GM13976 (cell line): Measurements from ENCODE around the gene OTOR.

ENCODE experiments used
- DNase-seq: peaks from one replicate; pipeline ENCODE4 v3.0.0; 2012; ENCODE audit warnings: low spot score
- in situ Hi-C: fragments of 300-500 bp; cut with MboI; formaldehyde crosslinking; loops from one replicate; pipeline ENCODE4 v1.12.0; 2022; ENCODE audit warnings: low sequenced_read_pairs, mixed read lengths, inconsistent platforms; ENCODE audit not compliant: unreplicated experiment
- TF ChIP-seq, protein P1 (sequence below): IDR thresholded peaks from 2 replicates; pipeline ENCODE4 v1.5.1; 2012; ENCODE audit warnings: borderline replicate concordance, mild to moderate bottlenecking; ENCODE audit not compliant: insufficient read depth; ENCODE audit errors: extremely low read depth, missing control alignments, control extremely low read depth

The OTOR gene

GRCh38 chr20:16714751-16715150 is 33.4 kb upstream of the OTOR start:
- no peak for DNase-seq
- TF ChIP-seq, protein P1, sequence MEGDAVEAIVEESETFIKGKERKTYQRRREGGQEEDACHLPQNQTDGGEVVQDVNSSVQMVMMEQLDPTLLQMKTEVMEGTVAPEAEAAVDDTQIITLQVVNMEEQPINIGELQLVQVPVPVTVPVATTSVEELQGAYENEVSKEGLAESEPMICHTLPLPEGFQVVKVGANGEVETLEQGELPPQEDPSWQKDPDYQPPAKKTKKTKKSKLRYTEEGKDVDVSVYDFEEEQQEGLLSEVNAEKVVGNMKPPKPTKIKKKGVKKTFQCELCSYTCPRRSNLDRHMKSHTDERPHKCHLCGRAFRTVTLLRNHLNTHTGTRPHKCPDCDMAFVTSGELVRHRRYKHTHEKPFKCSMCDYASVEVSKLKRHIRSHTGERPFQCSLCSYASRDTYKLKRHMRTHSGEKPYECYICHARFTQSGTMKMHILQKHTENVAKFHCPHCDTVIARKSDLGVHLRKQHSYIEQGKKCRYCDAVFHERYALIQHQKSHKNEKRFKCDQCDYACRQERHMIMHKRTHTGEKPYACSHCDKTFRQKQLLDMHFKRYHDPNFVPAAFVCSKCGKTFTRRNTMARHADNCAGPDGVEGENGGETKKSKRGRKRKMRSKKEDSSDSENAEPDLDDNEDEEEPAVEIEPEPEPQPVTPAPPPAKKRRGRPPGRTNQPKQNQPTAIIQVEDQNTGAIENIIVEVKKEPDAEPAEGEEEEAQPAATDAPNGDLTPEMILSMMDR: no peak
- in situ Hi-C loops: no loop called here

GRCh38 chr20:16719421-16719820 is 28.7 kb upstream of the OTOR start:
- DNase-seq: no peak
- in situ Hi-C loops: no loop called here
- TF ChIP-seq, protein P1: no peak

DNA sequence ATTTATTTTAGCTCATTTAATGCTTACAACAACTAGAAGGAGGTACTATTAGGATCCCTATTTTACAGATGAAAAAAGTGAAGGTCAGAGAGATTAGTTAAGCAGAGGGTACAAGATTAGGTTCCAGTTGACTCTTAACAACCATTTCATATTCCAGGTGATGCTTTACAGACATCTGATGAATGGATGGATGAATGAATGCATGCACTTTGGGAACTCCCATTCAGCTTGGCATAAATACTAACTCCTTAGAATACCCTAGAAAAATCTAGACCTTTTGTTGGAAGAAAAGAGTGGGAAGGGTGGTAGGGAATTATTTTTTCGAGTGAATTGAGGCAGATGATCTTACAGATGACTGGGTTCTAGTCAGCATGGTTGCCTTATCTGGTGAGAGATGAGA is 19.1 kb upstream of the OTOR start:
- in situ Hi-C loops: no loop called here
- no peak for DNase-seq
- TF ChIP-seq, protein P1: no peak

DNA sequence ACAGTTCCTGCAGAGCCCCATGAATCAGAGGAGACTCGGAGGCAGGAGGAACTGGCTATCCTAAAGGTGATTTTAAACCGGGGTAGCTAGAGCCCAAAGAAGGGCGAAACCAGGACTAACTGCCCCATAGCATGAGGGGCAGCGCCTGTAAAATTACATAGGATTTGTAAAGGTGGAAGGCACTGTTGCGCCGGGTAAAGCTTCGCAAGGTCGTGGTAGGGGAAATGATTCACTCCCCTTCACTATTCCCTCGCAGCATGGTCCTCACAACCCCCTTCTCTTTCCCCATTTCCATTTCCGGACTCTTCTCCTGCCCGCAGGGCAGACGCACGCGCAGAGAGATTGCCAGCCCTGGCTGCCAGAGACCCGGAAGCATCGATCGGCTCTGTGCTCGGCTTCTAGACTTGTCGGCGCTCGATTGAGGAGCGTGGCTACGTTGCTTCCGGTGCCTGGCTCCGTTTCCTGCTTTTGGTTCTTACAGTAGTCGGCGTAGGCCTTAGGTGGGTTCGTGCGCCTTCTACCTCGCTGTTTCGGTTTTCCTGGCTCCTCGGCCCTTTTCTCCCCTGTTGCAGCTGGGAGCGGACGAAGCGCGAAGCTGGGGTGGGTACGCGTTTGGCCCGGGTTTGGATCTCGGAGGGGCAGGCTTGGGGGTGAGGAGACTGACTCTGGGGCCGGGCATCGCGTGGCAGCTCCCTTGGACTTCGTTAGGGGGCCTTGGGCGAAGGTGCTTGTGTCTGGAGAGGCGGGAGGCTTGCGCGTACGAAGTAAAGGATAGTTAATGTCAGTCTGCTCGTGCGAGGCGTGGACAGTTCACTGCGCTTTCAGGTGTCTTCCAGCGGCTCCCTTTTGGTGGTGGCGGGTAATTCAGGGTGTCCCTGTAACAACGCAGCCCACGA is 18.3 kb upstream of the OTOR start, which contains the start of gene SNRPB2:
TSS of gene SNRPB2 (plus strand) at position 462 of the 896 bp plus-strand sequence. CDS start 1,677 bp downstream, outside the sequence.
- TF ChIP-seq, protein P1: no peak
- DNase-seq: peak; percentile 88
- in situ Hi-C loops: no loop called here

DNA sequence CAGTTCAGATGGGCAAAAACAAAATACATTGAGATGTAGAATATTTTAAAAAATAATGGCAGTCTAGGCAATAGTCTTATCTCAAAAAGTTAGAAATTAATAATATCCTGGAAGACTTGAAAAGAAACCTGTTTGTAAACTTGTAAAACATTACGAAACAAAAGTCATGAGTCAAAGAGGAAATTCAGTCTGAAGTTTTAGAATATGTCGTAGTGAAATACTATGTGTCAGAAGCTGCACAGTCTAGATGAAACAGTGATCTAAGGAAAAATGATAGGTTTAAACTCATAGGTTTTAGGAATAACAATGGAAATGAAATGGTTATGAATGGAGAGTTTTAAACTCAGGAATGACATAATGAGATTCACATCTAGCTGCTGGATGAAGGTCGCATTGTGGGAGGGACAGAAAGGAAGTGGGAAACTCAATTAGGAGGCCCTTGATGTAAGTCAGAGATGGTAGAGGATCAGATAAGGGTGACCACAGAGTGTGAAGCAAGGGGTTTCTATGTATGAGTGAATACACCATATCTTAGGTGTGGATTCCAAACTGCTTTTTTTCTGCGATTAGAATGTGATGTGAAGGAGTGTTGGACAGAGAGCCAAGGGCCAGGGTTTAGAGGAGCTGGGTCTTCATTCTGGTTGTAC is 15.5 kb upstream of the OTOR start:
- in situ Hi-C loops: no loop called here
- TF ChIP-seq, protein P1: no peak
- no peak for DNase-seq

- in situ Hi-C loops: no loop called here
- TF ChIP-seq, protein P1: no peak
- no peak for DNase-seq
Observed at GRCh38 chr20:16740365-16741072, 7.6 kb upstream of the OTOR start.
